CD14-positive monocyte (primary cell): ENCODE measurements around the gene HOXB1. TPM values are rescaled to one million over a fixed set of nuclear protein-coding genes. Genes with fewer than 3 reads are reported as not detected.

Experiments
- DNase-seq, 3 donors: peaks; one replicate each; pipeline ENCODE4 v3.0.0-alpha.2; 2011 to 2022
- H2AFZ ChIP-seq: 2 replicates; pipeline ENCODE4 v1.6.0; 2012; ENCODE audit warnings: mild to moderate bottlenecking, low read depth, low read length, inconsistent platforms; ENCODE audit not compliant: insufficient read depth, poor library complexity, severe bottlenecking
- H3K27ac ChIP-seq, 2 donors: 1 replicate in 1 of 2; 2 replicates in 1 of 2; pipeline ENCODE4 v1.5.1; 2012 to 2013; ENCODE audit warnings: low read length in 2 of 2, control low read depth in 1 of 2, inconsistent platforms in 1 of 2, low read depth in 1 of 2, mild to moderate bottlenecking in 1 of 2
- H3K27me3 ChIP-seq, 2 donors: one replicate each; pipeline versions ENCODE4 v1.6.0 to v1.6.1; 2011 to 2013; ENCODE audit warnings: low read length in 2 of 2; ENCODE audit not compliant: control insufficient read depth in 2 of 2, insufficient read depth in 2 of 2
- H3K36me3 ChIP-seq, 2 donors: replicated peaks in 1 of 2; 1 replicate in 1 of 2; 2 replicates in 1 of 2; pipeline versions ENCODE4 v1.5.1 to v1.6.1; 2012 to 2013; ENCODE audit warnings: low read length in 2 of 2, control low read depth in 1 of 2, inconsistent platforms in 1 of 2, mild to moderate bottlenecking in 1 of 2; ENCODE audit not compliant: insufficient read depth in 2 of 2, control insufficient read depth in 1 of 2
- H3K4me1 ChIP-seq, 2 donors: 1 replicate in 1 of 2; 2 replicates in 1 of 2; pipeline versions ENCODE4 v1.5.1 to v1.6.1; 2012 to 2013; ENCODE audit warnings: low read length in 2 of 2, control low read depth in 1 of 2, inconsistent platforms in 1 of 2, mild to moderate bottlenecking in 1 of 2, moderate library complexity in 1 of 2; ENCODE audit not compliant: insufficient read depth in 2 of 2, control insufficient read depth in 1 of 2
- H3K4me2 ChIP-seq: replicated peaks from 2 replicates; pipeline ENCODE3; 2012; ENCODE audit warnings: low read length, moderate library complexity, mild to moderate bottlenecking; ENCODE audit not compliant: poor library complexity, severe bottlenecking; ENCODE audit errors: extremely low read depth
- H3K4me3 ChIP-seq, 3 experiments: fragments of 200-600 bp in 1 of 3; sonication (generic) in 1 of 3; replicated peaks in 1 of 3; 1 replicate in 2 of 3; 2 replicates in 1 of 3; pipeline ENCODE4 v1.5.1; 2011 to 2013; ENCODE audit warnings: low read length in 3 of 3, mild to moderate bottlenecking in 3 of 3, control low read depth in 2 of 3, low read depth in 2 of 3, inconsistent platforms in 1 of 3, moderate library complexity in 1 of 3
- H3K79me2 ChIP-seq: 2 replicates; pipeline ENCODE4 v1.6.0; 2012; ENCODE audit warnings: mild to moderate bottlenecking, control low read depth, inconsistent platforms, low read length, moderate library complexity; ENCODE audit not compliant: insufficient read depth
- H3K9ac ChIP-seq: 2 replicates; pipeline ENCODE4 v1.6.0; 2017; ENCODE audit warnings: low read length, mild to moderate bottlenecking; ENCODE audit not compliant: insufficient read depth, poor library complexity, severe bottlenecking
- H3K9me3 ChIP-seq, 2 donors: replicated peaks in 1 of 2; 1 replicate in 1 of 2; 2 replicates in 1 of 2; pipeline versions ENCODE4 v1.5.1 to v1.6.1; 2012 to 2013; ENCODE audit warnings: low read length in 2 of 2, control low read depth in 1 of 2; ENCODE audit not compliant: control insufficient read depth in 1 of 2, insufficient read depth in 1 of 2
- H4K20me1 ChIP-seq: 2 replicates; pipeline ENCODE4 v1.6.0; 2012; ENCODE audit warnings: mild to moderate bottlenecking, low read length, control low read depth, moderate library complexity; ENCODE audit not compliant: insufficient read depth
- H3K27ac Mint-ChIP-seq, 7 donors: one replicate each; pipeline ENCODE4 v1.8.0; 2020; ENCODE audit warnings: mild to moderate bottlenecking in 7 of 7, mixed read lengths in 7 of 7, moderate library complexity in 6 of 7, inconsistent platforms in 2 of 7
- H3K27me3 Mint-ChIP-seq, 3 donors: one replicate each; pipeline ENCODE4 v1.8.0; 2021 to 2022; ENCODE audit warnings: low read depth in 3 of 3, mild to moderate bottlenecking in 3 of 3, mixed read lengths in 3 of 3, moderate library complexity in 3 of 3, inconsistent platforms in 1 of 3
- H3K36me3 Mint-ChIP-seq, 2 donors: one replicate each; pipeline ENCODE4 v1.8.0; 2020; ENCODE audit warnings: mixed read lengths in 2 of 2, inconsistent platforms in 1 of 2, mild to moderate bottlenecking in 1 of 2
- H3K4me1 Mint-ChIP-seq: one replicate; pipeline ENCODE4 v1.8.0; 2020; ENCODE audit warnings: mild to moderate bottlenecking, mixed read lengths
- H3K4me3 Mint-ChIP-seq, 2 donors: one replicate each; pipeline ENCODE4 v1.8.0; 2020; ENCODE audit warnings: mild to moderate bottlenecking in 2 of 2, mixed read lengths in 2 of 2, moderate library complexity in 1 of 2
- H3K9me3 Mint-ChIP-seq, 7 donors: one replicate each; pipeline ENCODE4 v1.8.0; 2020 to 2022; ENCODE audit warnings: mixed read lengths in 7 of 7, mild to moderate bottlenecking in 6 of 7, moderate library complexity in 6 of 7, inconsistent platforms in 2 of 7
- CTCF ChIP-seq: fragments of 200-600 bp; IDR thresholded peaks from one replicate; pipeline ENCODE4 v1.8.0; 2022; ENCODE audit warnings: antibody characterized with exemption, mild to moderate bottlenecking
- WGBS: methylation state at CpG from one replicate; pipeline ENCODE4 v1.1.5; 2013; ENCODE audit warnings: missing lambda C conversion rate; ENCODE audit not compliant: insufficient coverage; 5-methylcytosine and 5-hydroxymethylcytosine counted together
- intact Hi-C, 2 donors: fragments of 100-400 bp; cut with micrococcal nuclease; formaldehyde crosslinking; loops; one replicate each; pipeline versions ENCODE4 v1.15.0 to v1.15.1; 2023
- polyA plus RNA-seq, 3 donors: library from polyadenylated mRNA; depleted of rRNA in 1 of 3; unstranded in 2 of 3; stranded (reverse) in 1 of 3; fragments of 300-500 nt in 2 of 3; fragments of >200 nt in 1 of 3; fragmentation: Illumina TruSeq in 2 of 3; gene quantifications; 1 replicate in 2 of 3; 2 replicates in 1 of 3; pipeline ENCODE4 v1.2.3, GENCODE V29; 2012 to 2021

HOXB1 gene
- polyA plus RNA-seq, 3 donors = not detected

DNA sequence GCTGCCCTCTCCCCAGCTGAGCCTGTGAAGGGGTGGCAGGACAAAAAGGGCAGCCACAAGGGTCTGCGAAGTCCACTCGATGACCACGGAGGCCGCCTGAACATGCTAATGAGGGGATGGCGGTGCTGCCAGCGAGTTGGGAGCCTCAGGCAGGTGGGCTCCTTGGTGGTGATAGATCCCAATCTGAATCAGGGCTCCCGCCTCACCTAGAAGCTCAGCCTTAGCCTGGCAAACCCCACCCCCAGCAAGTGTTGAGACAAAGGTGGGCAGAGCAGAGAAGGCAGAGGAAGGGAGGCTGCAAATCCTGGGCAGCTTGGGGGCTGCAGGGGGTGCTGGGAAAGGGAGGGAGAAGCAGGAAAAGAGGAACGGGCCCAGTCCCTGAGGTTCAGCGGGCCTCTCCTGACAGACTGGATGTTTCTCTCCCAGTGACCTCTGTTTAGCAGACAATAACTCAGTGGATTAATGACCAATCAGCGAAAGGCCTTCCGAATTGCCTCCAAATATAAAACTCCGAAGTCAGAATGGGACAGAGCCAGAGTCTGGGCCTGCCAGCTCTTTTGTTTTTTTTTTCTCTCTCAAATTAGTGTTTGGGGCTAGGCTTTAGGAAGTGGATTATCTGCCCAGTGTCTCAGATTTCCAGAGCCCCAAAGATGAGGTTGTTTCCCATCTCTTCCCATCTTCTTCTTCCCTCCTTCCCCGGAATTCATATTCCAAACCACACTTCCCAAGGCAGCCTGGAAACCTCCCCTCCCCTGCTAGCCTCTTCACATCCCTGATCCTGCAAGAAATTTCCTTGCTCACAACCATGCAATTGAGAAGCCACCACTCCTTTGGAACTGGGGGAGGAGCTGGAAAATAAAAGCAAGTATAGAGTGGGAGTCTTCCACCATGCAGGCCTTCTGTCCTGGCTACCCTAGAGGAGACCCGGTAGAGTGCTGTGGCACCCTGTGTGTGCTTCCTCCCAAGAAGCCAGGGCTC is 29.3 kb upstream of the HOXB1 start:
- 87% methylated on average over 9 of the region's 14 CpGs for WGBS
- no peaks in the 10 kb centered on the region for H3K9me3 ChIP-seq
- H3K4me3 ChIP-seq = no peak overlapping the region
- H3K9me3 Mint-ChIP-seq = peaks cover 0 to 13% (median 0%) of the 10 kb centered on the region in 7 donors
- H3K27ac Mint-ChIP-seq = no peak overlapping the region
- intact Hi-C loops = no loop called here
- no peak overlapping the region for H3K27ac ChIP-seq
- H3K27me3 Mint-ChIP-seq = peaks cover 57 to 64% (median 58%) of the 10 kb centered on the region in 3 donors
- peaks cover 25 to 58% of the 10 kb centered on the region in 2 donors for H3K27me3 ChIP-seq
- H3K36me3 Mint-ChIP-seq = peaks cover 0 to 14% of the 10 kb centered on the region in 2 donors
- H3K4me1 Mint-ChIP-seq = peaks cover 9% of the 10 kb centered on the region
- H3K36me3 ChIP-seq = no peaks in the 10 kb centered on the region
- no peak overlapping the region for H3K4me3 Mint-ChIP-seq
- TF ChIP-seq CTCF = no peak
- H3K4me2 ChIP-seq = no peak overlapping the region
- no peaks in the 10 kb centered on the region for H4K20me1 ChIP-seq
- no peaks in the 10 kb centered on the region for H3K79me2 ChIP-seq
- DNase-seq = no peak
- no peak overlapping the region for H2AFZ ChIP-seq
- peaks cover 3 to 8% of the 10 kb centered on the region in 2 donors for H3K4me1 ChIP-seq
- no peak overlapping the region for H3K9ac ChIP-seq

DNA sequence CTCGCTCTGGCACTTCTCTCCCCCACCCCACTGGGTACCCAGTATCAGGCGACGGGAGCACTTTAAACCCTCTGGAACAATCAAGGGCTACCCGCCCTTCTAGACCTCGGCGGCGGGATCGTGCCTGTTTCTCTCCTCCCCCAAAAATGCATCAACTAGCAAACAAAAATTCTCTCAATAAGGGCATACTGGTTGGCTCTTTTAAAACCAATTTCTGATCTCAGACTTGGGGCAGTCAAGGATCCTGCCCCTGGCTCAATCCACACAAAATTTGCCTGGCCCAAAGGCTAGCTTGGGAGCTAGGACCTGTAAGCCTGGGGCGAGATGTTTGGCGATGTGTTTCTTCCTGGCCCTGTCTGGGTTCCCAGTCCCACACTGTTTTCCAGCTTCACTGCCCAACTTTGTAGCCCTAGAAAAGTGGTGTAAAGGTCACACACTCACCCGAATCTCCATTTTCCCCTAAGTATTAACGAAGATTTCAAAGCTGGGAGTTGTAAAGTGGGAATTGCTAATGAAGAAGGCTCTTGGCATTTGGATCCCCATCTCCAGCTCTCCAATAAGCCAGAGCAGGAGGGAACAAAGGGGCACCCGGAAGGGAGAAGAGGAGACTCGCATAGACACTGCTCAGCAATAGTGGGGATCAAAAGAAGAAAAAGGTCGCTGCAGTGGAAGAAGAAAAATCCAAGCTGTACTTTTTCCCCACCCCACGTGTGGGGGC is 28.5 kb upstream of the HOXB1 start:
- peaks cover 19 to 58% of the 10 kb centered on the region in 2 donors for H3K27me3 ChIP-seq
- no peak overlapping the region for H3K27ac Mint-ChIP-seq
- H4K20me1 ChIP-seq = no peaks in the 10 kb centered on the region
- H3K27me3 Mint-ChIP-seq = peaks cover 54 to 73% (median 67%) of the 10 kb centered on the region in 3 donors
- no peak overlapping the region for H3K4me3 ChIP-seq
- H3K4me1 Mint-ChIP-seq = peaks cover 14% of the 10 kb centered on the region
- peaks cover 3 to 8% of the 10 kb centered on the region in 2 donors for H3K4me1 ChIP-seq
- no peak overlapping the region for H3K9ac ChIP-seq
- H2AFZ ChIP-seq = no peak overlapping the region
- H3K79me2 ChIP-seq = no peaks in the 10 kb centered on the region
- H3K9me3 Mint-ChIP-seq = peaks cover 0 to 15% (median 2%) of the 10 kb centered on the region in 7 donors
- H3K27ac ChIP-seq = no peak overlapping the region
- DNase-seq = no peak
- no peak for TF ChIP-seq CTCF
- peak overlapping the region in 1 of 2 donors; percentile 23 for H3K4me3 Mint-ChIP-seq
- WGBS = 91% methylated on average over 9 of the region's 16 CpGs
- no peaks in the 10 kb centered on the region for H3K36me3 ChIP-seq
- H3K36me3 Mint-ChIP-seq = peaks cover 2 to 13% of the 10 kb centered on the region in 2 donors
- H3K4me2 ChIP-seq = no peak overlapping the region
- intact Hi-C loops = no loop called here
- H3K9me3 ChIP-seq = no peaks in the 10 kb centered on the region
